ENCODE data around the gene CALR. TPM values are rescaled to one million over a fixed set of nuclear protein-coding genes. Genes with fewer than 3 reads are reported as not detected.
A peak's percentile ranks its signal among the peaks of the same experiment; 100 is the strongest.

CALR gene
- total RNA-seq, 1 donor from 2014 or later, result 1,241 TPM

DNA sequence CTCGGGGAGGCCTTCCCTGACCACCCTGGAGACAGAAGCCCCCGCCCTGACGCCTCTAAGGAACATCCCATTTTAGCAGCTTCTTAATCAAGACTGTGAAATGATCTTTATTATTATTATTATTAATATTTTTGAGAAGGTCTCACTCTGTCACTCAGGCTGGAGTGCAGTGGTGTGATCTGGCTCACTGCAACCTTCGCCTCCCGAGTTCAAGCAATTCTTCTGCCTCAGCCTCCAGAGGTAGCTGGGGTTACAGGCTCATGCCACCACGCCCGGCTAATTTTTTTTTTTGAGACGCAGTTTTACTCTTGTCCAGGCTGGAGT is 27.4 kb downstream of the CALR start:
- H3K36me3 Mint-ChIP-seq (ENCODE audit: unreplicated experiment), result no peaks in the 10 kb centered on the region
- TF ChIP-seq, protein P1, sequence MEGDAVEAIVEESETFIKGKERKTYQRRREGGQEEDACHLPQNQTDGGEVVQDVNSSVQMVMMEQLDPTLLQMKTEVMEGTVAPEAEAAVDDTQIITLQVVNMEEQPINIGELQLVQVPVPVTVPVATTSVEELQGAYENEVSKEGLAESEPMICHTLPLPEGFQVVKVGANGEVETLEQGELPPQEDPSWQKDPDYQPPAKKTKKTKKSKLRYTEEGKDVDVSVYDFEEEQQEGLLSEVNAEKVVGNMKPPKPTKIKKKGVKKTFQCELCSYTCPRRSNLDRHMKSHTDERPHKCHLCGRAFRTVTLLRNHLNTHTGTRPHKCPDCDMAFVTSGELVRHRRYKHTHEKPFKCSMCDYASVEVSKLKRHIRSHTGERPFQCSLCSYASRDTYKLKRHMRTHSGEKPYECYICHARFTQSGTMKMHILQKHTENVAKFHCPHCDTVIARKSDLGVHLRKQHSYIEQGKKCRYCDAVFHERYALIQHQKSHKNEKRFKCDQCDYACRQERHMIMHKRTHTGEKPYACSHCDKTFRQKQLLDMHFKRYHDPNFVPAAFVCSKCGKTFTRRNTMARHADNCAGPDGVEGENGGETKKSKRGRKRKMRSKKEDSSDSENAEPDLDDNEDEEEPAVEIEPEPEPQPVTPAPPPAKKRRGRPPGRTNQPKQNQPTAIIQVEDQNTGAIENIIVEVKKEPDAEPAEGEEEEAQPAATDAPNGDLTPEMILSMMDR (IDR thresholded peaks at IDR 0.05), result no peak
- no peaks in the 10 kb centered on the region for H3K27me3 Mint-ChIP-seq (ENCODE audit: unreplicated experiment)
- H3K4me1 Mint-ChIP-seq (ENCODE audit: unreplicated experiment), result peaks cover 22% of the 10 kb centered on the region
- H3K27ac Mint-ChIP-seq (ENCODE audit: unreplicated experiment), result no peak overlapping the region
- H3K4me3 Mint-ChIP-seq (ENCODE audit: unreplicated experiment), result peak overlapping the region; percentile 59
- DNase-seq (ENCODE audit: extremely low spot score, unreplicated experiment), result no peak
- H3K9me3 Mint-ChIP-seq (ENCODE audit: unreplicated experiment), result no peaks in the 10 kb centered on the region

DNA sequence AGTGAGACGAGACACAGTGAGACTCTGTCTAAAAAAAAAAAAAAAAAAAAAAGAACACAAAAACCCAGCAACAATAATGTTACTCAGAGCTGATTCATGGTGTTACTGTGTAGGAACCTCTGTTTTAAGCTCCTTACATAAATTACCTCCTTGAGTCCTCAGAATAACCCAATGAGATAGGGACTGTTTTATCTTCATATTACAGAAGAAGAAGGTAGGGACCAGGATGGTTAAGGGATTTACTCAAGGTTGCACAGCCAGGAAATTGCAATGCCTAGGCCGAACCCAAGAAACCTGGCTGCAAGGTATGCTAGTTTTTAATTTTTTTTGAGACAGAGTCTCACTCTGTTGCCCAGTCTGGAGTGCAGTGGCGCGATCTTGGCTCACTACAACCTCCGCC is 29.5 kb downstream of the CALR start:
- no peaks in the 10 kb centered on the region for H3K9me3 Mint-ChIP-seq (ENCODE audit: unreplicated experiment)
- no peaks in the 10 kb centered on the region for H3K36me3 Mint-ChIP-seq (ENCODE audit: unreplicated experiment)
- H3K27me3 Mint-ChIP-seq (ENCODE audit: unreplicated experiment), result no peaks in the 10 kb centered on the region
- H3K4me3 Mint-ChIP-seq (ENCODE audit: unreplicated experiment), result no peak overlapping the region
- H3K4me1 Mint-ChIP-seq (ENCODE audit: unreplicated experiment), result peaks cover 22% of the 10 kb centered on the region
- DNase-seq (ENCODE audit: extremely low spot score, unreplicated experiment), result no peak
- TF ChIP-seq, protein P1 (IDR thresholded peaks at IDR 0.05), result no peak
- no peak overlapping the region for H3K27ac Mint-ChIP-seq (ENCODE audit: unreplicated experiment)

DNA sequence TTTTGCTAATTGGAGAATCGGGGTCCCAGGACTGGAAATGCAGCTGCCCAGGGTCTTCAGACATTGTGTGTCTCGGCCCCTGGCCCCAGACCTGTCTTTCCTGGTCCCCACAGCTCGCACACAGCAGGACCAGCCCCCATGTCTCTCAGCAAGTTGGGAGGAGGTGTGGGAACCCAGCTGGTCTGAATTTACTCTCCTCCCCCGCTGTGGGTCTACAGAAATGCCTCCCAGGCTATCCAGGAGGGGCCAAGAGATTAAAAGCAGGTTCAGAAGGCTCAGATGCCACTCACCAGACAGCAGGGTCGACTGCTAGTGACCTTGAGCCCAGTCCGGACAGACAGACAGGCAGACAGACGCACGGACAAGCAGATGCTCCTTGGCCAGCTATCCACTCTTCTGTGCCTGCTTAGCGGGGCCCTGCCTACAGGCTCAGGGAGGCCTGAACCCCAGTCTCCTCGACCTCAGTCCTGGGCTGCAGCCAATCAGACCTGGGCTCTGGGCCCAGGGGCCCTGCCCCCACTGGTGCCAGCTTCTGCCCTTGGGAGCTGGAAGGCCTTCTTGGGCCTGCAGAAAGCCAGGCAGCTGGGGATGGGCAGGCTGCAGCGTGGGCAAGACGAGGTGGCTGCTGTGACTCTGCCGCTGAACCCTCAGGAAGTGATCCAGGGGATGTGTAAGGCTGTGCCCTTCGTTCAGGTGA is 31.0 kb downstream of the CALR start, which contains the start of gene DAND5:
TSS of gene DAND5 (plus strand) at position 285 of the 697 bp plus-strand sequence. CDS start at position 370, 85 bp downstream.
- Mint-ChIP-seq H3K36me3 (ENCODE audit: unreplicated experiment) (no peaks in the 10 kb centered on the region), H3K4me1 (ENCODE audit: unreplicated experiment) (peaks cover 22% of the 10 kb centered on the region), H3K27ac (ENCODE audit: unreplicated experiment) (no peak within 1 kb of the TSS), H3K9me3 (ENCODE audit: unreplicated experiment) (no peaks in the 10 kb centered on the region), H3K4me3 (ENCODE audit: unreplicated experiment) (no peak within 1 kb of the TSS), H3K27me3 (ENCODE audit: unreplicated experiment) (peaks cover 2% of the 10 kb centered on the region)
- TF ChIP-seq, protein P1 (IDR thresholded peaks at IDR 0.05), result no peak
- DNase-seq (ENCODE audit: extremely low spot score, unreplicated experiment), result no peak

DNA sequence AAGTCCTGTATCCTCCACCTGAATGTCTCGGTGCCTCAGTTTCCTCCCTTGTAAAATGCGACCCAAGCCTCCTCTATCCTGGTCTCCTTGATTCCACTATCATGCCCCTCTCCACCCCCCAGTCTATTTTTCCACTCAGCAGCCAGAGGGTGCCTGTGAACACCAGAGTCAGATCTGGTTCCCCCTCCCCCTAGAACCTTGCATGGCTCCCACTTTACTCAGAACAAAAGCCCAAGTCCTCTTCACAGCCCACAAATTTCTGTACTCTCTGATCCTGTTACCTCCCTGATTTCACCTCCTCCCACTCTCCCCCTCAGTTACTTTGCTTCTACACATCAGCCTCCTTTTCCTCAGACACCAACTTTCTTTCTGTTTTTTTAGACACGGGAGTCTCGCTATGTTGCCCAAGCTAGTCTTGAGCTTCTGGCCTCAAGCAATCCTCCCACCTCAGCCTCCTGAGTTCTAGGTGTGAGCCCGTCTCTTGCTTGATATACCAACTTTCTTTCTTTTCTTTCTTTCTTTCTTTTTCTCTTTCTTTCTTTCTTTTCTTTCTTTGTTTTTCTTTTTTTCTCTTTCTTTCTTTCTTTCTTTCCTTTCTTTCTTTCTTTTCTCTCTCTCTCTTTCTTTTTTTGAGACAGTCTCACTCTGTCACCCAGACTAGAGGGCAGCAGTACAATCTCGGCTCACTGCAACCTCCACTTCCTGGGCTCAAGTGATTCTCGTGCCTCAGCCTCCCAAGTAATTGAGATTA is 31.8 kb downstream of the CALR start:
- DNase-seq (ENCODE audit: extremely low spot score, unreplicated experiment), result no peak
- H3K4me3 Mint-ChIP-seq (ENCODE audit: unreplicated experiment), result no peak overlapping the region
- TF ChIP-seq, protein P1 (IDR thresholded peaks at IDR 0.05), result no peak
- H3K4me1 Mint-ChIP-seq (ENCODE audit: unreplicated experiment), result peaks cover 18% of the 10 kb centered on the region
- peaks cover 2% of the 10 kb centered on the region for H3K27me3 Mint-ChIP-seq (ENCODE audit: unreplicated experiment)
- no peak overlapping the region for H3K27ac Mint-ChIP-seq (ENCODE audit: unreplicated experiment)
- no peaks in the 10 kb centered on the region for H3K9me3 Mint-ChIP-seq (ENCODE audit: unreplicated experiment)
- H3K36me3 Mint-ChIP-seq (ENCODE audit: unreplicated experiment), result no peaks in the 10 kb centered on the region

DNA sequence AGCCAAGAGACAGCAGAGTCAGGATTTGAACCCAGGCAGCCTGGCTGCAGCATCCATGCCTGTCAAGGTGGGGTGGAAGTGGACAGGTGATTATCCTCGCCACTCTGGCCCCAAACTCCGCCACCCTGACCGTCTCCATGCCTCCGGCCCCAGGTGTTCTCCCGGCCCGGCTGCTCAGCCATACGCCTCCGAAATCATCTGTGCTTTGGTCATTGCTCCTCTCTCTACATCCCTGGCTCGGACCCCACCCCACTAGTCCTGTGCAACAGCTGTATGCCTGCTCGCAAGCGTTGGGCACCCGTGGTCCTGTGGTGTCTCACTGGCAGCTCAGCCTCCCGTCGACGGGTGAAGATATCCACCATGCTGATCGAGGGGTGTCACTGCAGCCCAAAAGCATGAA is 34.8 kb downstream of the CALR start:
- peaks cover 18% of the 10 kb centered on the region for H3K4me1 Mint-ChIP-seq (ENCODE audit: unreplicated experiment)
- TF ChIP-seq, protein P1 (IDR thresholded peaks at IDR 0.05), result no peak
- no peak overlapping the region for H3K4me3 Mint-ChIP-seq (ENCODE audit: unreplicated experiment)
- H3K9me3 Mint-ChIP-seq (ENCODE audit: unreplicated experiment), result no peaks in the 10 kb centered on the region
- H3K36me3 Mint-ChIP-seq (ENCODE audit: unreplicated experiment), result no peaks in the 10 kb centered on the region
- H3K27me3 Mint-ChIP-seq (ENCODE audit: unreplicated experiment), result peaks cover 4% of the 10 kb centered on the region
- DNase-seq (ENCODE audit: extremely low spot score, unreplicated experiment), result no peak
- no peak overlapping the region for H3K27ac Mint-ChIP-seq (ENCODE audit: unreplicated experiment)
